OCI-LY7 (cell line): ENCODE data around the gene SOX9. TPM values are rescaled to one million over a fixed set of nuclear protein-coding genes. Genes with fewer than 3 reads are reported as not detected.

Experiments used
- BruUV-seq: library from RNA; stranded (reverse); fragments of 400-500 nt; replicated peaks from 2 replicates; lab custom pipeline; 2021; lab: Mats Ljungman, UMichigan
- CTCF ChIA-PET: fragments of 300-600 bp; sonication (Branson Sonifier 250); formaldehyde crosslinking; loops from one replicate; lab custom pipeline; 2022; ENCODE audit warnings: antibody characterized with exemption; ENCODE audit not compliant: unreplicated experiment; lab: Charles Lee
- POLR2A ChIA-PET: fragments of 300-600 bp; sonication (Branson Sonifier 250); formaldehyde crosslinking; loops from one replicate; lab custom pipeline; 2022; ENCODE audit warnings: antibody characterized with exemption; lab: Charles Lee
- DNase-seq: peaks from one replicate; pipeline ENCODE4 v3.0.0-alpha.2; 2015; ENCODE audit warnings: low spot score
- H2AFZ ChIP-seq: fragments of 200-600 bp; sonication (generic), shearing (Covaris generic); 2 replicates; pipeline ENCODE4 v1.6.1; 2014; ENCODE audit warnings: mild to moderate bottlenecking, antibody characterized with exemption, low read length, moderate library complexity
- H3K27ac ChIP-seq: fragments of 200-600 bp; sonication (generic); 2 replicates; pipeline ENCODE4 v1.5.1; 2014; ENCODE audit warnings: mixed run types, low read depth, mild to moderate bottlenecking, moderate library complexity, low read length, inconsistent platforms; ENCODE audit not compliant: poor library complexity, severe bottlenecking
- H3K36me3 ChIP-seq: fragments of 200-600 bp; sonication (generic); 2 replicates; pipeline ENCODE4 v1.6.1; 2014; ENCODE audit warnings: mild to moderate bottlenecking, antibody characterized with exemption, low read length, moderate library complexity, mixed read lengths; ENCODE audit not compliant: insufficient read depth
- H3K4me1 ChIP-seq: fragments of 200-600 bp; sonication (generic); 2 replicates; pipeline ENCODE4 v1.5.1; 2014; ENCODE audit warnings: mild to moderate bottlenecking, low read length; ENCODE audit not compliant: insufficient read depth, poor library complexity, severe bottlenecking
- H3K4me2 ChIP-seq: fragments of 200-600 bp; sonication (generic); 2 replicates; pipeline ENCODE4 v1.6.1; 2014; ENCODE audit warnings: mild to moderate bottlenecking, low read length
- H3K4me3 ChIP-seq: fragments of 200-600 bp; sonication (generic); 2 replicates; pipeline ENCODE4 v1.5.1; 2014; ENCODE audit warnings: mild to moderate bottlenecking, low read depth, low read length; ENCODE audit not compliant: poor library complexity, severe bottlenecking
- H3K79me2 ChIP-seq: fragments of 200-600 bp; sonication (generic); 2 replicates; pipeline ENCODE4 v1.6.1; 2016; ENCODE audit warnings: low read depth, mild to moderate bottlenecking, low read length, moderate library complexity, mixed read lengths; ENCODE audit not compliant: insufficient read depth
- H3K9me2 ChIP-seq: fragments of 200-600 bp; sonication (generic); 2 replicates; pipeline ENCODE4 v1.6.1; 2016; ENCODE audit warnings: mild to moderate bottlenecking, low read length, mixed read lengths; ENCODE audit not compliant: insufficient read depth
- H3K9me3 ChIP-seq: fragments of 200-600 bp; sonication (generic); 2 replicates; pipeline ENCODE4 v1.6.1; 2014; ENCODE audit warnings: mild to moderate bottlenecking, mixed run types, low read length, mixed read lengths
- H4K20me1 ChIP-seq: fragments of 200-600 bp; sonication (generic); 2 replicates; pipeline ENCODE4 v1.6.1; 2014; ENCODE audit warnings: mild to moderate bottlenecking, antibody characterized with exemption, low read length, moderate library complexity, mixed read lengths; ENCODE audit not compliant: insufficient read depth
- CTCF ChIP-seq: fragments of 200-600 bp; sonication (generic); conservative IDR thresholded peaks from 2 replicates; pipeline ENCODE4 v1.5.1; 2014; ENCODE audit warnings: mild to moderate bottlenecking, antibody characterized with exemption, low read length, moderate library complexity, mixed read lengths
- EZH2phosphoT487 ChIP-seq: fragments of 200-600 bp; sonication (generic); IDR thresholded peaks from 2 replicates; pipeline ENCODE4 v1.6.1; 2018; ENCODE audit warnings: low read depth, borderline replicate concordance, mild to moderate bottlenecking, mixed run types, antibody characterized with exemption, low read length, moderate library complexity, mixed read lengths
- intact Hi-C: fragments of 100-400 bp; cut with micrococcal nuclease; formaldehyde crosslinking; loops from one replicate; pipeline ENCODE4 v1.10.0; 2022; ENCODE audit not compliant: unreplicated experiment
- total RNA-seq, 2 experiments: library from RNA; depleted of rRNA in 1 of 2; stranded (reverse); fragments of >200 nt in 1 of 2; shearing (Covaris generic) in 1 of 2; gene quantifications; 2 replicates each; pipeline ENCODE4 v1.2.3, GENCODE V29; 2014 to 2022

The SOX9 gene
- total RNA-seq, 2 experiments from 2014 or later = not detected

DNA sequence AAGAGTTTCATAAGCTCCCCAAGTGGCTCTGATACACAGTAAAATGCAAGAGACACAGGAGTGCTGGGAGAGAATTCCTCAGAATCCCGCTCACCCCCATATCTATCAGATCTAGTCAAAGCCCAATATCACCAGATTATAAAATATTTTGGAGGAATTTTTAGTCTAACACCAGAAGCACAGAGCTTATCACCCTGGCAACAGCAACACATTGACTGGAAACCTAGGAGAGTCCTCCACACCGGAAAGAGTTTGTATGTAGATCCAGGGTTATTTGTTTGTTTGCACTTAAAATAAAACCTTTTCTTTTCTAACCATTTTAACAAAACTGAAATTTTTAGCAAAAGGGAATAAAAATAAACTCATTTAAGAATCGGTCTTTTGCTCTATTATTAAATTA, 7.2 kb downstream of the SOX9 start:
- intact Hi-C loops = no loop called here
- Histone ChIP-seq H4K20me1 (no peaks in the 10 kb centered on the region), H2AFZ (no peak overlapping the region), H3K36me3 (no peaks in the 10 kb centered on the region), H3K79me2 (no peaks in the 10 kb centered on the region), H3K4me1 (no peaks in the 10 kb centered on the region), H3K9me3 (no peaks in the 10 kb centered on the region), H3K27ac (no peak overlapping the region), H3K4me3 (no peak overlapping the region), H3K9me2 (no peaks in the 10 kb centered on the region), H3K4me2 (no peak overlapping the region)
- TF ChIP-seq CTCF = no peak
- TF ChIP-seq EZH2phosphoT487 = no peak
- BruUV-seq = no TSS peak
- ChIA-PET POLR2A (interaction anchor here (0.8 kb wide), 1 partner anchor 9 kb away, joined by 4 read pairs; no protein-coding TSS in a partner anchor), CTCF (no interaction called here)
- no peak for DNase-seq

DNA sequence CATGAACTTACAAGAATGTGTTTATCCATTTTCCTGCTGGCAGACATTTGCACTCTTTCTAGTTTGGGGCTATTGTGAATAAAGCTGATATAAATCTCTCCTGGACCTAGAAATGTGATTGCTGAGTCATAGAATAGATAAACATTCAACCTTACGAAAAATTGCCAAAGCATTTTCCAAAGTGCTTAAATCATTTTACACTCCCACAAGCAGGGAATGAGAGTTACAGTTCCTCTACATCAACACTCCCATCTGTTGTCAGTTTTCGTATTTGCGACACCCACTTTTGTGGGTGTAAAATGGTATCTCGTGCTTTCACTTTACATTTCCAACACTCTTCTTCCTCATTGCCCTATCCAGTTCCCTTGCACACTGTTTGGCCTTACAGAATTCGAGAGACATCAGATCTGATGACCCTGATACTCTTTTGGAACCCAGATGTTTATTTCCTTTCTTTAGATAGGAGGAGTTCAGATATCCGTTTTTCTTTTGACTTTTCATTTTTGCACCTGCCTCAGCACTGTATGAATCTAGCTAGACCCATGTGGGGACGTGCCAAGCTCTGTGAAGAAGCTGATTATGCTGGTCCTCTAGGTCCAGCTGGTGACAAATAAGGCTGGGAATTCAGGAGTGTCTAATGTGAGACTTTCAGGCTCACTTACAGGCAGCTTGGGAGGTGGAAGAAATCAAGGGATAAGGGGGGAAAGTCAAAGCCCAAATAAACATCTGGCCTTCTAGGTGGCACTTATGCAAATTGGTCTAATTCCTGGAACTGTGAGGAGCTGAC, 14.0 kb downstream of the SOX9 start:
- CTCF ChIA-PET = no interaction called here
- Histone ChIP-seq H3K4me2 (no peak overlapping the region), H3K4me3 (no peak overlapping the region)

More for the DNA sequence above, 14.0 kb downstream of the SOX9 start:
- H3K79me2 ChIP-seq = no peaks in the 10 kb centered on the region
- H3K9me3 ChIP-seq = no peaks in the 10 kb centered on the region
- H2AFZ ChIP-seq = no peak overlapping the region
- H3K27ac ChIP-seq = no peak overlapping the region
- POLR2A ChIA-PET = no interaction called here
- no peaks in the 10 kb centered on the region for H3K36me3 ChIP-seq
- no peak for DNase-seq
- no peak for TF ChIP-seq CTCF
- intact Hi-C loops = no loop called here
- H4K20me1 ChIP-seq = no peaks in the 10 kb centered on the region
- no peaks in the 10 kb centered on the region for H3K4me1 ChIP-seq
- BruUV-seq = no TSS peak
- no peaks in the 10 kb centered on the region for H3K9me2 ChIP-seq
